Measurements from ENCODE around the gene UBE2E3. TPM values are rescaled to one million over a fixed set of nuclear protein-coding genes. Genes with fewer than 3 reads are reported as not detected.

UBE2E3 gene
- polyA plus RNA-seq, 1 experiment, result 58.8 TPM

GRCh38 chr2:181066333-181066732, 85.9 kb downstream of the UBE2E3 start:
- Histone ChIP-seq H3K27me3 (ENCODE audit: control insufficient read depth, insufficient read depth, low read length) (no peaks in the 10 kb centered on the region), H3K36me3 (ENCODE audit: control insufficient read depth, insufficient read depth, low read length) (no peaks in the 10 kb centered on the region), H3K4me3 (ENCODE audit: low read depth, low read length) (no peak overlapping the region)
- ChIA-PET POLR2A (no interaction called here), CTCF (interaction anchor here (1.3 to 1.8 kb wide), 2 partner anchors 10 to 38 kb away, joined by 3 to 6 read pairs; no protein-coding TSS in a partner anchor)
- DNase-seq (ENCODE audit: low read depth), result no peak
- TF ChIP-seq, protein P1, sequence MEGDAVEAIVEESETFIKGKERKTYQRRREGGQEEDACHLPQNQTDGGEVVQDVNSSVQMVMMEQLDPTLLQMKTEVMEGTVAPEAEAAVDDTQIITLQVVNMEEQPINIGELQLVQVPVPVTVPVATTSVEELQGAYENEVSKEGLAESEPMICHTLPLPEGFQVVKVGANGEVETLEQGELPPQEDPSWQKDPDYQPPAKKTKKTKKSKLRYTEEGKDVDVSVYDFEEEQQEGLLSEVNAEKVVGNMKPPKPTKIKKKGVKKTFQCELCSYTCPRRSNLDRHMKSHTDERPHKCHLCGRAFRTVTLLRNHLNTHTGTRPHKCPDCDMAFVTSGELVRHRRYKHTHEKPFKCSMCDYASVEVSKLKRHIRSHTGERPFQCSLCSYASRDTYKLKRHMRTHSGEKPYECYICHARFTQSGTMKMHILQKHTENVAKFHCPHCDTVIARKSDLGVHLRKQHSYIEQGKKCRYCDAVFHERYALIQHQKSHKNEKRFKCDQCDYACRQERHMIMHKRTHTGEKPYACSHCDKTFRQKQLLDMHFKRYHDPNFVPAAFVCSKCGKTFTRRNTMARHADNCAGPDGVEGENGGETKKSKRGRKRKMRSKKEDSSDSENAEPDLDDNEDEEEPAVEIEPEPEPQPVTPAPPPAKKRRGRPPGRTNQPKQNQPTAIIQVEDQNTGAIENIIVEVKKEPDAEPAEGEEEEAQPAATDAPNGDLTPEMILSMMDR (IDR thresholded peaks at IDR 0.05; ENCODE audit: insufficient read depth, low read depth, low read length), result no peak

GRCh38 chr2:181070119-181070835, 89.9 kb downstream of the UBE2E3 start:
- DNase-seq (ENCODE audit: low read depth), result no peak
- ChIA-PET CTCF (interaction anchor here (0.7 to 1.9 kb wide), 5 partner anchors 11 to 947 kb away, joined by 3 to 7 read pairs (median 3); no protein-coding TSS in a partner anchor), POLR2A (no interaction called here)
- TF ChIP-seq, protein P1 (IDR thresholded peaks at IDR 0.05; ENCODE audit: insufficient read depth, low read depth, low read length), result no peak
- no peaks in the 10 kb centered on the region for H3K27me3 ChIP-seq (ENCODE audit: control insufficient read depth, insufficient read depth, low read length)
- no peaks in the 10 kb centered on the region for H3K36me3 ChIP-seq (ENCODE audit: control insufficient read depth, insufficient read depth, low read length)
- no peak overlapping the region for H3K4me3 ChIP-seq (ENCODE audit: low read depth, low read length)

- POLR2A ChIA-PET, result no interaction called here
- TF ChIP-seq, protein P1 (IDR thresholded peaks at IDR 0.05; ENCODE audit: insufficient read depth, low read depth, low read length), result no peak
- DNase-seq (ENCODE audit: low read depth), result no peak
- CTCF ChIA-PET, result interaction anchor here (0.7 to 1.9 kb wide), 4 partner anchors 12 to 947 kb away, joined by 3 to 7 read pairs (median 3); no protein-coding TSS in a partner anchor
- Histone ChIP-seq H3K4me3 (ENCODE audit: low read depth, low read length) (no peak overlapping the region), H3K27me3 (ENCODE audit: control insufficient read depth, insufficient read depth, low read length) (no peaks in the 10 kb centered on the region), H3K36me3 (ENCODE audit: control insufficient read depth, insufficient read depth, low read length) (no peaks in the 10 kb centered on the region)
These were observed 90.4 kb downstream of the UBE2E3 start for GRCh38 chr2:181070836-181071200.

DNA sequence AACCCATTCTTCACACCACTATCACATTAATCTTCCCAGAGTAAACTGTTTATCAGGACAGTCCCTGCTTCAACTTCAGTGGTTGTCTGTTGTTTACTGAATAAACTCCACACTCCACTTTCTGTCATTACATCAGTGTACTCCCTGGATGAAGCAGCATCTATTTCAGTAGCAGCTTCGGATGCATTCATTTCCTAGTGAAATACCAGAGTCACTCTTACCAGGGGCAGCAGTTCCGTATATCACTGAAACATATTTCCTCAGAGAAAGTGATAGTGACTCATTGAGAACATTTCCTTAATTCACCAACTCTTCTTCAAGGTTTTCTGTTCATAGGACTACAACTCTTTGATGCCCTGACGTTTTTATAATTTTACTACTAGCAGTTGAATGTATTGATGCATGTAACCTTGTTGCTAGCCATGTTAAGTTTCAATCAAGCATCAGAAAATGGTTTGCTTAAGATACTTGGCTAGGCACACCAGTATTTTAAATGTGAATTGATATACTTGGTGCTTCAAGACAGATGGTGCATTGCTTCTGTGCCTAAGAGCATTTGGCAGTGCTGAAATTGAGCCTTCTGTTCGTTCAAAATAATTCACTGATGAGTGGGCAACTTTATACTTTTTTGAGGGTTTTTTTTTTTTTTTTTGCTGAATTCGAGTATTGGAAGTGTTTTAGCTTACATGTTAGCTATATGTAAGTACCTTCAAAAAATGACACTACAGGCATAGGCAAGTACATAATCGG, 92.3 kb downstream of the UBE2E3 start:
- Histone ChIP-seq H3K36me3 (ENCODE audit: control insufficient read depth, insufficient read depth, low read length) (no peaks in the 10 kb centered on the region), H3K4me3 (ENCODE audit: low read depth, low read length) (no peak overlapping the region), H3K27me3 (ENCODE audit: control insufficient read depth, insufficient read depth, low read length) (no peaks in the 10 kb centered on the region)
- TF ChIP-seq, protein P1 (IDR thresholded peaks at IDR 0.05; ENCODE audit: insufficient read depth, low read depth, low read length), result no peak
- CTCF ChIA-PET, result interaction anchor here (1.6 kb wide), 1 partner anchor 643 kb away, joined by 3 read pairs; no protein-coding TSS in a partner anchor
- DNase-seq (ENCODE audit: low read depth), result no peak
- POLR2A ChIA-PET, result no interaction called here

GRCh38 chr2:181073896-181074295, 93.5 kb downstream of the UBE2E3 start:
- no peak for DNase-seq (ENCODE audit: low read depth)
- CTCF ChIA-PET, result interaction anchor here (1.6 to 1.9 kb wide), 2 partner anchors 641 to 950 kb away, joined by 3 to 4 read pairs; no protein-coding TSS in a partner anchor

More at GRCh38 chr2:181073896-181074295, 93.5 kb downstream of the UBE2E3 start:
- Histone ChIP-seq H3K36me3 (ENCODE audit: control insufficient read depth, insufficient read depth, low read length) (no peaks in the 10 kb centered on the region), H3K4me3 (ENCODE audit: low read depth, low read length) (no peak overlapping the region), H3K27me3 (ENCODE audit: control insufficient read depth, insufficient read depth, low read length) (no peaks in the 10 kb centered on the region)
- TF ChIP-seq, protein P1 (IDR thresholded peaks at IDR 0.05; ENCODE audit: insufficient read depth, low read depth, low read length), result no peak
- POLR2A ChIA-PET, result no interaction called here
